Measurements from ENCODE around the gene GSK3A.

GSK3A gene

DNA sequence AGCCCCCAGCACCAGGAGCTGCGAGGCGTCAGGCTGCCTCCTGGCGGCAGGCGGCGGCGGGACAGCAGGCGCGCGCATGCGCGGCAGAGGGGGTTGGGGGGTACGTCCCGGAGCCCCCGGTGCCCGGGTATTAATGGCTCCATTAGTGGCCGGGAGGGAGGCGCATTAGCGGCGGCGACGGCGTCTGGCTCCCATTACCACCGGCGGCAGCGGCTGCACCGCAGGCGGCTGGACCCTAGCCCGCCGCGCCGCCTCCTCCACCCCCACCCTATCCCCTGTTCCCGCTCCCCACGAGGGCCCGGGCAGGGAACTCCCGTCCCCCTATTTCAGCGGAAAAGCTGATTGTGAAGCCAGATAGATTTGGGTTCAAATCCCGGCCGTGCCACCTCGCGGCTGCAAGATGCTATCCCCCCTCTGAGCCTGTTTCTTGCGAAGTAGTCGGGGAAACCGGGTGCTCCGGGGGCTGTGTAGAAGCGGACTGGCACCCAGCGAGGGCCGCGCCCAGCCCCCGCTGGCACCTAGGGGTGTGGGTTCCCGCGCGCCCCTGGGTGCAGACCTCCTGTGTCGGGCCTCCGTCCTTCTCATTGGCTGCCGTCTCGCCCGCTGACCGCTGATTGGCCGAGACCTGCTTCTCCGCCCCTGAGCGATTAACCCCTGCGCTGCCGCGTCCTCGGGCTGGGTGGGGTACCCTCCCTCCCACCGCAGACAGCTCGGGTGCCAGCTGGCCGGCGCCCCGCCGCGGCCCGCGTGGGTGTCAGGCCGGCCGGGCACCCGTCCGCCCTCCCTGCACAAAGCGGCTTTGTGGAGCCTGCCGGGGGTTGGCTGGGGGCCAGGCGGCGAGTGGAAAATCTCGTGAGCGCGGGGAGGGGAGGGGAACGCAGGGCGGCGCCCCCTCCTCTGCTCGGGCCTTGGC is 37.8 kb upstream of the GSK3A start:
- peak; percentile 70 to 73 for DNase-seq

DNA sequence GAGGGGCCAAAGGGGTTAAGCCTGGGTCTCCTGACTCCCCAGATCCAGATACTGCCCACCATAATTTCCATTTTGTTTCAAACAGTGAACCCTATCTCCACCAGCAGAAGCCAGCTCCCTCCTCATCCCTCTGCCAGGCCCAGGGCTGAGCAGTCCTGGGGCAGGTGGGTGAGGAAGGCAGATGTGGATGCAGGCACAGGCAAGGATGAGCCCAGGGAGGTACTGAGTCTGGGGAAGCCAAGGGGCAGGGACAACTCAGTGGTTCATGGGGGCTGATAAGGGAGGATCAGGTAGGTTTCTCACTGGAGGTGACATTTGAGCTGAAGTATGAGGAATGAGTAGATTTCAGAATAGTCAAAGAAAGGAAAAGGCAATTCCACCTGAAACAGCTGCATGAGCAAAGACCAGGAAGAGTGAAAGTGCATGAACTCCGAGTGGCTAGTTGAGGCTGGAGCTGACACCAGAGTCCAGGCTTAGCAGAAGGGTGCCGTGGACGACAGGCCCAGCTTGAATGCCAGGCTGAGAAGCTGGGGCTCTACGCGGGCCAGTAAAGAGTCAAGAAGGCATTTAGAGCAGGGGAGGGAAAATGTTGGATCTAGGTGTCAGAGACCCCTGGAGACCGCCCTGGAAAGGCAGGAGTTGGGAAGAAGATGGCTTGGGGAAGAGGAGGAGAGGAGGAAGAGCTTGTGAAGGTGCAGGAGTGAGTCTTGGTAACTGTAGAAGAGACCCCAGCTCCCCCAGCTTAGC is 36.9 kb upstream of the GSK3A start:
- DNase-seq = no peak

- DNase-seq = no peak
Observed at GRCh38 chr19:42278452-42279154, 36.2 kb upstream of the GSK3A start.

DNA sequence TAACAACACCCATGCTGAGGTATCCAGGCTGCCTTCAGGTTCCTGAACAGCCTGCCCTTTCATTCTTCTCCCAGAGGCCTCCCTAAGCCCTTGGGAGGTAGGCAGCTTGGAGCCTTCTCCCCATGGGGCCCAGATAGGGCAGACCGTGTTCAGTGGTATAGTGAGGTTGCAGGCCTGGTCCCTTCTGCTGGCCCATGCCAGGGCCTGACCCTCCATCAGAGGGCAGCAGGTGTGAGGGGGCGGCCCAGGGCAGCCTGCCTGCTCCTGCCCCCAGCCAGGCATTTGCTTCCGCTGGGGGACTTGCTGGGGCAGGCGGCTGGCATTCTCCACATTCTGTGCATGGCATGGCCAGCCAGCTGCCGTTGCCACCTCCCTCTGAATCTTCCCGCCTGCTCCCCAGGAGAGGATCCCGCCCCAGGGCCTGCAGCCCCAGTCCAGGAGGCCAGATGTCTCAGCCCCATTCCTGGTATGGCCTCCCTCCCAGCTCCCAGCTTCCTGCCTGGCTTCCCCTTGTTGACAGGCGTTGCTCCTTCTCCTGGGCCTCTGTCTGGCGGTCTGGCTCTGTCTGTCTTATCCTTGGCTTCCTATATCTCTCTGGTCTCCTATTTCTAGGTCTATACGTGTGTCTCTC is 35.5 kb upstream of the GSK3A start:
- no peak for DNase-seq

- no peak for DNase-seq
Observed at GRCh38 chr19:42276821-42277220, 34.4 kb upstream of the GSK3A start.

GRCh38 chr19:42276284-42276683 is 33.9 kb upstream of the GSK3A start:
- DNase-seq = no peak

- no peak for DNase-seq
Observed at GRCh38 chr19:42275517-42275916, 33.1 kb upstream of the GSK3A start.

DNA sequence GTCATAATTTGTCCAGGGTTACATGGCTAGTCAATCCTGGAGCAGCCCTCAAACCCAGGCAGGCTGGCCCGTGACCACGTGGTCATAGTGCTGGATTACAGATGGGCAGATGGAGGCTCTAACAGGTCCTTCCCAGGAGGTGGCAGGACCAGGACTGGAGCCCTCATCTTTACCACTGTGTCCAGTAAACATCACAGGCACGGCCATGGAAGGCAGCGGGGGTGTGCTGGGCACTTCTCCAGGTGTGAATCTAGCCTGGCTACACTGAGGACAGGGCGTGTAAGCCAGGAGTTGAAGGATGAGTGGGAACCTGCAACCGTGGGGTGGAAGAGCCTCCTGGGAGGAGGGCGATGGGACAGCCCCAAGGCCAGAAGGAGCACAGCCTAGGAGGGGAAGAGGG is 32.7 kb upstream of the GSK3A start:
- no peak for DNase-seq

DNA sequence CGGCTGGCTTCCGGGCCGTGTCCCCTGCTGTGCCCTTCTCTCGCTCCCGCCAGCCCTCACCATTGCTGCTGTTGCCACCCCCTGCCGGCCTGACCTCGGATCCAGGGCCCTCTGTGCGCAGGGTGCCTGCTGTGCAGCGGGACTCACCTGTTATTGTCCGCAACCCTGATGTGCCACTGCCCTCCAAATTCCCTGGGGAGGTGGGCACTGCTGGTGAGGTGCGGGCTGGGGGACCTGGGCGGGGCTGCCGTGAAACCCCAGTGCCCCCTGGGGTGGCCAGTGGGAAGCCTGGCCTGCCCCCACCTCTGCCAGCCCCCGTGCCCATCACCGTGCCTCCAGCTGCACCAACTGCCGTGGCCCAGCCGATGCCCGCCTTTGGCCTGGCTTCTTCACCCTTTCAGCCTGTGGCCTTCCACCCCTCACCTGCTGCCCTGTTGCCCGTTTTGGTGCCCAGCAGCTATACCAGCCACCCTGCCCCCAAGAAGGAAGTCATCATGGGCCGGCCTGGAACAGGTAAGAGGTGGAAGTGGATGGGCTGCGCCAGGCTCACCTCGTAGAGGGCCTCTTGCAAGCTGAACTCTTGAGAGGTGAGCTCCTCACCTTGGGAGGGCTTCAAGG is 31.8 kb upstream of the GSK3A start:
- no peak for DNase-seq

DNA sequence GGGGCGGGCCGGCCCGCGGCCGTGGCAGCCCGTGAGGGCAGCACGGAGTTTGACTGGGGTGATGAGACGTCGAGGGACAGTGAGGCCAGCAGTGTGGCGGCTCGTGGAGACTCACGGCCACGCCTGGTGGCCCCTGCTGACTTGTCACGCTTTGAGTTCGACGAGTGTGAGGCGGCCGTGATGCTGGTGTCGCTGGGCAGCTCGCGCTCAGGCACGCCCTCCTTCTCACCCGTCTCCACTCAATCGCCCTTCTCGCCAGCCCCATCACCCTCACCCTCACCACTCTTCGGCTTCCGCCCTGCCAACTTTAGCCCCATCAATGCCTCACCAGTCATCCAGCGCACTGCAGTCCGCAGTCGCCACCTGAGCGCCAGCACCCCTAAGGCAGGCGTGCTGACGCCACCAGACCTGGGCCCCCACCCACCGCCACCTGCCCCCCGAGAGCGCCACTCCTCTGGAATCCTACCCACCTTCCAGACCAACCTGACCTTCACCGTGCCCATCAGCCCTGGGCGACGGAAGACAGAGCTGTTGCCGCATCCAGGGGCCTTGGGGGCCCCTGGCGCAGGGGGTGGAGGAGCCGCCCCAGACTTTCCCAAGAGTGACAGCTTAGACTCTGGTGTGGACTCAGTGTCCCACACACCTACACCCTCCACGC is 31.1 kb upstream of the GSK3A start:
- no peak for DNase-seq

GRCh38 chr19:42272989-42273406 is 30.6 kb upstream of the GSK3A start:
- DNase-seq = no peak

- DNase-seq = no peak
Observed at GRCh38 chr19:42272535-42272897, 30.1 kb upstream of the GSK3A start.

DNA sequence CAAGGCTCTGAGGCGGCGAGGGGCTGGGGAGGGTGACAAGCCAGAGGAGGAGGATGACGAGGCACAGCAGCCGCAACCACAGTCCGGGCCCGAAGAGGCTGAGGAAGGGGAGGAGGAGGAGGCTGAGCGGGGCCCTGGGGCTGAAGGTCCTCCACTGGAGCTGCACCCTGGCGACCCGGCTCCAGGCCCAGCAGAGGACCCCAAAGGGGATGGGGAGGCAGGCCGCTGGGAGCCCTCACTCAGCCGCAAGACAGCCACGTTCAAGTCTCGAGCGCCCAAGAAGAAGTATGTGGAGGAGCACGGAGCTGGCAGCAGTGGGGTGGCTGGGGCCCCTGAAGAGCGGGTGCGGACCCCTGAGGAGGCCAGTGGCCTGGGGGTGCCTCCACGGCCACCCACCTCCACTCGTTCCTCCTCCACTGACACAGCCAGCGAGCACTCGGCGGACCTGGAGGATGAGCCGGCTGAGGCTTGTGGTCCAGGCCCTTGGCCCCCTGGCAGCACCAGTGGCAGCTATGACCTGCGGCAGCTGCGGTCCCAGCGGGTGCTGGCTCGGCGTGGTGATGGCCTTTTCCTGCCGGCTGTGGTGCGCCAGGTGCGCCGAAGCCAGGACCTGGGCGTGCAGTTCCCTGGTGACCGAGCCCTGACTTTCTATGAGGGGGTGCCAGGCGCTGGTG is 29.6 kb upstream of the GSK3A start:
- DNase-seq = no peak

- DNase-seq = no peak
Observed at GRCh38 chr19:42271045-42271419, 28.6 kb upstream of the GSK3A start.

DNA sequence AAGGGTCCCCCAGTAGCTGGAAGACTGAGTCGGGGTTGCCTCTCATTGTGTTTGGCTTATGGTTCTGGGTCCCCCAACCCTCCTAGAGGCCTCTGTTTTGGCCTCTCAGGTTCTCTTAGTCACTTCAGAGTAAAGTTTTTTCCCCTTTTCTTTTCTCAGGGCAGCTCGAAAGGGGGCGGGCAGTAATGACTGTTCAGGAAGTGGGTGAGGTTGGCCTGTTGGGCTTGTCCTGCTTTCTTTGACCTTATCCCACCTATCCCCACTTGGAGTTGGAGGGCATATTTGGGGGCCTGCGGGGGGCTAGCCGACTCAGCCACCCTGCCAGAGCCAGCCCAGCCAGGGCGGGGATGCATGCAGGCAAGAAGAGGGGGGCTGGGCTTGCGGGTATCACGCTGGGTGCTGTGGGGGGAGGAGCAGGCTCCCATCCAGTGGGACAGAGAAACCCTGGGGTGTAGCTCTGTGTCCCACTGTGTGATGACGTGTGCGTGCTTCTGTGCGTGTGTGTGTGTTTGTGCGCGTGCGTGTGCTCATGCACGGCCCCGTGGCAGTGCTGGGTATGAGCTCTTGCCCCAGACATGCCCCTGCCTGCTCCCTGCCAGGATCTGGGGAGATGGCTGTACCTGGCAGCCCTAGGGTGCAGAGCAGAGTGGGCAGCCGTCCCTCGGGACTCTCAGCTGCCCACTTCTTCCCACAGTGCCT is 28.1 kb upstream of the GSK3A start:
- peak; percentile 47 to 54 for DNase-seq

GRCh38 chr19:42269478-42270345 is 27.3 kb upstream of the GSK3A start:
- DNase-seq = no peak

DNA sequence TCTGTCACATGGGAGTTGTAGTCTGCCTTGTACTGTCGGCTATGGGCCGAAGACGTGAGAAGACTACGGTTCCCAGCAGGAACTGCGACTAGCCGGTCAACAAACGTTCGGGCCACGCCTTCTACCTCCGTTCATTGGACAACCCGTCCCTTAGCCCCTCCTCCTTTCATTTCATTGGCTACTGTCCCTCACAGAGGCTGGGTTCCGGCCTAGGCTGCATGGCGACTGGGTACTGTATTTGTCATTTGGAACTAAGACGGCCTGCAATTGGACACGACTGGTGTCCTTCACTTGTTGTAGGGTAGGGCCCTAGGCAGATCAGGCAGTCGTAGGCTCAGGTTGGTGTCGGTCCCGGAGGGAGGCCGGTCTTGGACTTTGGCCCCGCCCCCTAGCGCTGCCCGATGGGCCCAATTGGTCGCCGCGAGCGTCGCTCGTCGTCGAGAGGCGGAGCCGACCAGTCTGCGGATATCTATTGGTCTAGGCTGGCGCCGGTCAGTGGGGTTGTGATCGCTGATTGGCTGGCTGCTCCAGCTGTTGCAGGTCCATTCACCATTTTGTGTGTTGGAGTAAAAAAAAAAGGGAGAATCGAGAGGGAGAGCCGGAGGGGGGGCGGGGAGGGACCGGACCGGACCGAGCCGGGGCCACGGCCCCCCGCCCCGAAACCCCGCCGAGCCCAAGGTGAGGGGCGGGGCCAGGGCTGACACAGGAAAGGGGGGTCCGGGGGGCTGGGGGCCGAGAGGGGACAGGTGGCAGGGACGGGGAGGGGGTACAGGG is 26.5 kb upstream of the GSK3A start, which contains the start of gene CIC:
CIC (plus strand) TSS at position 549 of the 774 bp plus-strand sequence. CDS start 2,532 bp downstream, outside the sequence.
- DNase-seq = peak; percentile 99 to 100

DNA sequence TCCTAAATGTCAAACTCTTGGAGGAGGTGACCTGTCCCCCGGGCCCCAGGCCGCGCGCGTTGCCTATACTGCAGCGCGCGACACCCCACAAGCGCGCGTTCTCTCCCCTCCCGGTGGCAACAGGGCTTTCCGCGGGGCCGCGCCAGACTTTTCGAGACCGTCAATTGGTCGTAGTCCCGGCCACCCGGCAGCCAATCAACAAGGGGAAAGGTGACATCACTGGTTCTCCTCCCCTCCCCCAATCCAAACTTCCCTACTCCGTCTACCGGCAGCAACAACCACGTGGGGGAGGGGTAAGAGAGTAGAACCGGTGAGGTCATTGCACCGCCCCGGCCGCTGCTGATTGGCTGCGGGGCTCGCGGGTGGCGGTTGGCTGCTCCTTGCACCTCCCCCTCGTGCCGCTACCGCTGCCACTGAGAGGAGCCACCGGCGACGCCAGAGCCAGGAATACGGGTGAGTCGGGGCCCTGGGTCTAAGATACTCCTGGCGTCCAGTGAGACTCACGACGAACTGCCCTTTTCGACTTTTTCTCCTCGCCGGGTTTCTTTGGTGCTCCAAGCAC is 25.8 kb upstream of the GSK3A start:
- peak; percentile 98 to 99 for DNase-seq
